DND-41 (cell line): ENCODE data around the gene TMTC2.
"Not testable (repeated sequence)": the region's sequence is repeated elsewhere in the genome, so short reads cannot be mapped to it uniquely, and the experiment has no call there.

Experiments used
- EZH2 ChIP-seq: IDR thresholded peaks from 3 replicates; pipeline ENCODE4 v1.6.1; 2012; ENCODE audit warnings: borderline replicate concordance, low read depth, mild to moderate bottlenecking, moderate library complexity, low read length, inconsistent platforms; ENCODE audit not compliant: severe bottlenecking
- TF ChIP-seq, protein P1 (sequence below): IDR thresholded peaks from 2 replicates; pipeline ENCODE4 v1.5.1; 2012; ENCODE audit warnings: borderline replicate concordance, low read length, moderate library complexity, mild to moderate bottlenecking; ENCODE audit not compliant: poor library complexity, severe bottlenecking; ENCODE audit errors: extremely low read depth

DNA sequence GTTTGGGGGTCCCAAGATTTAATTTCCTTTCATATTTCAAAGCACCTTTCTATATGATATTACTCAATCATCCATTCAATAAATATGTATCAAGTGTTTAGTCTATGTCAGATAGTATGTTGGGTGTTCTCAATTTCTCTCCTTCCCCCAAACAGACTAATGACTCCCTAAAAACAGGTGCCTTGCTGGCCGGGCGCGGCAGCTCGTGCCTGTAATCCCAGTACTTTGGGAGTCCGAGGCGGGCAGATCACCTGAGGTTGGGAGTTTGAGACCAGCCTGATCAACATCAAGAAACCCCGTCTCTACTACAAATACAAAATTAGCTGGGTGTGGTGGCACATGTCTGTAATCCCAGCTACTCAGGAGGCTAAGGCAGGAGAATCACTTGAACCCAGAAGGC is 78.5 kb downstream of the TMTC2 start:
- TF ChIP-seq, protein P1, sequence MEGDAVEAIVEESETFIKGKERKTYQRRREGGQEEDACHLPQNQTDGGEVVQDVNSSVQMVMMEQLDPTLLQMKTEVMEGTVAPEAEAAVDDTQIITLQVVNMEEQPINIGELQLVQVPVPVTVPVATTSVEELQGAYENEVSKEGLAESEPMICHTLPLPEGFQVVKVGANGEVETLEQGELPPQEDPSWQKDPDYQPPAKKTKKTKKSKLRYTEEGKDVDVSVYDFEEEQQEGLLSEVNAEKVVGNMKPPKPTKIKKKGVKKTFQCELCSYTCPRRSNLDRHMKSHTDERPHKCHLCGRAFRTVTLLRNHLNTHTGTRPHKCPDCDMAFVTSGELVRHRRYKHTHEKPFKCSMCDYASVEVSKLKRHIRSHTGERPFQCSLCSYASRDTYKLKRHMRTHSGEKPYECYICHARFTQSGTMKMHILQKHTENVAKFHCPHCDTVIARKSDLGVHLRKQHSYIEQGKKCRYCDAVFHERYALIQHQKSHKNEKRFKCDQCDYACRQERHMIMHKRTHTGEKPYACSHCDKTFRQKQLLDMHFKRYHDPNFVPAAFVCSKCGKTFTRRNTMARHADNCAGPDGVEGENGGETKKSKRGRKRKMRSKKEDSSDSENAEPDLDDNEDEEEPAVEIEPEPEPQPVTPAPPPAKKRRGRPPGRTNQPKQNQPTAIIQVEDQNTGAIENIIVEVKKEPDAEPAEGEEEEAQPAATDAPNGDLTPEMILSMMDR = not testable (repeated sequence)
- TF ChIP-seq EZH2 = not testable (repeated sequence)
